IPS-NIHi7 (cell line): ENCODE measurements around the gene RTN4RL1.

Source experiments
- DNase-seq: peaks from one replicate; pipeline ENCODE4 v3.0.0; 2012; ENCODE audit warnings: mixed read lengths; ENCODE audit errors: extremely low spot score

The RTN4RL1 gene

GRCh38 chr17:1919201-1919600 lies 105.9 kb downstream of the RTN4RL1 start:
- no peak for DNase-seq

GRCh38 chr17:1918346-1919162 lies 106.6 kb downstream of the RTN4RL1 start:
- no peak for DNase-seq

- no peak for DNase-seq
Measured at GRCh38 chr17:1916963-1917715, 108.0 kb downstream of the RTN4RL1 start.

- DNase-seq = no peak
Measured at GRCh38 chr17:1916316-1916715, 108.8 kb downstream of the RTN4RL1 start.

DNA sequence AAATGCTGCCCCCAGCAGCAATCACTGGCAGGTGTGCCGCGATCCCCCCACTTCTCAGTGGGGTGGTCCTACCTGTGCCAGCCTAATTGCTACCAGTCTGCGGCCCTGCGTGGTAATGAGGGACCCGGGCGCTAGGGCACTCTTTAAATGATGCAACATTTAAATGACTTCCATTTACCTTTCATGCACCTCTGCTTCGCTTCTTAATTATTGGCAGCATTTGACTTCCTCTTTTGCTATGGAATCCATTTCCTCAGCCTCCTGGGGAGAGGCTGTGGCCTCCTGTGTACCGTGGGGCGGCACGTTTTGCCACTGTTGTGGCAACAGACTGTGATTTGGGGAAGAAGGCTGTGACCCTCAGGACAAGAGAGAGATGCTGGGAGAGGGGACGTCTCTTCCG lies 109.2 kb downstream of the RTN4RL1 start:
- DNase-seq = no peak

GRCh38 chr17:1914661-1915083 lies 110.5 kb downstream of the RTN4RL1 start:
- no peak for DNase-seq

- no peak for DNase-seq
Measured at GRCh38 chr17:1913702-1914101, 111.4 kb downstream of the RTN4RL1 start.

GRCh38 chr17:1912146-1912545 lies 113.0 kb downstream of the RTN4RL1 start:
- no peak for DNase-seq

DNA sequence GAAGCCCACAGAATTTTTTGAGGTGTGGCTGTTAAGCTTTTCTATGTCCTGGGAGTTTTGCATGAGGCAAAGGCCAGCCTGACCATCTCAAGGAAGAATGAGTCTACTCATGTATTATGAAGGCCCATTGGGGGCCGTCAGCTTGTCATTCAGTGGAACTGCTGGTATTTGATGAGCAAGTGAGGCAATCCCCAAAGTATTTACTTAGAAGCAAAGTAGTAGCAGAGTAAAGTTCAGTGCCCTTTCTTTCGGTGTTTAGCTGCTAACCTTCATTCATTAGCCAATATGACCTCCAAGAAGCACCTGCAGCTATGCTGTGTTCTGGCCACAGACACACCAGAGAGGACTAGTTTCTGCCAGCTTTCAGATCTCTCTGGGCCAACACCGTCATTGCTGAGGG lies 115.1 kb downstream of the RTN4RL1 start:
- DNase-seq = no peak

DNA sequence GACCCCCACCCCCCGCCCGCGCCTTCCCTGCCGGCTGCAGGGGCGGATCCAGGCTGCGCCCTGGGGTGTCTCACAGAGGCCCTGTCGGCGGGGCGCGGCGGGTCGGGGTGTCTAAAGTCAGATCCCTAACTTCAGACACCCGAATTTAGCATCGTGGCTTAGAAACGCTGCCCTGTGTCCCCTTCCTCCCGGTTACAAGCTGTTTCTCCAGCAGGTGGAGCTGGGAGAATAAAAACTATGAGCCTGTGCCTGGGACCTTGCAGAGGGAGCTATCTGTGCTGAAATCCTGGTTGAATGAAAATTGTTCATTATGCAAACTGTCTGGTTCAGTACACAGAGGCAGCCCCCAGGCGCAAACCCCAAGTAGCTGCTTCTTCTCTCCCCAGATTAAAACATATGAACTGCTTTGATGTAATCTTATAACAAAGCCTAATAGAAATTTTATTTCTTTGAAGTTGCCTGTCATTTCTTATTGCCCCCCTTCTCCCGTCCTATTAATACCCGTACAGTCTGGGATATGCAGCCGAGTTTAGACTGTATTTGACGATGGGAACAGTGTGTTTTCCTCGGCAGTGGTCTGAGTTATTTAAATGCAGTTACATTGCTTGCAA lies 116.3 kb downstream of the RTN4RL1 start:
- peak; percentile 80 for DNase-seq

- peak; percentile 61 for DNase-seq
Measured at GRCh38 chr17:1907909-1908698, 117.0 kb downstream of the RTN4RL1 start.

GRCh38 chr17:1907216-1907631 lies 117.9 kb downstream of the RTN4RL1 start:
- DNase-seq = no peak

- no peak for DNase-seq
Measured at GRCh38 chr17:1906662-1907101, 118.5 kb downstream of the RTN4RL1 start.

GRCh38 chr17:1905190-1905913 lies 119.8 kb downstream of the RTN4RL1 start:
- no peak for DNase-seq

- no peak for DNase-seq
Measured at GRCh38 chr17:1904273-1905182, 120.6 kb downstream of the RTN4RL1 start.

DNA sequence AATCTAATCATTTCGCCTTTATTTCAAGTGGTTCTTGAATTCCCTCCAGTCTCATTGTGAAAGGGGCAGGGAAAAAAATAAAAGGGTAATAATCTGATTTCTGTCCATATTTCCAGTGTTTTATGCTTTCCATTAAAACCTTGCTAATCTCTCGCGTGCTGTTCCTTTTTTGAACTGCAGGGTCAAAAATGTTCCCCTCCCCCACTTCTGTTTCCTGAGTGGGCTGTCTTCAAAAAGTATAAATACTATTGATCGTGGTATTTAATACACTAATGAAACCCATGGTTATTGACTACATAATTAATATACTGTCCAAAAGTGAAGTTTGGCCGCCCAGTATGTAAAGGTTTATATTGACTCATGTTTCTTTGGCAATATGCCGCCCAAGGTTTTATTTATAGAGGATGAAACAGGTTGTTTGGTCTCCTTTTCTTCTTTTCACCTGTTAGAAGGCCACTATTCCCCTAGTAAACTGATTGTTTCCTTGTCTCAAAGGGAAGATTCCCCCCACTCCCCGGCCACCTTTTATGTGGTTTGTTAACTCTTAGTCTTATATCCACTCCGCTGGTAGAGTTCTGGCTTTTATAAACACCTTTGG lies 125.6 kb downstream of the RTN4RL1 start:
- DNase-seq = no peak

GRCh38 chr17:1898872-1899271 lies 126.3 kb downstream of the RTN4RL1 start:
- no peak for DNase-seq

GRCh38 chr17:1898332-1898731 lies 126.8 kb downstream of the RTN4RL1 start:
- no peak for DNase-seq

GRCh38 chr17:1897105-1897656 lies 128.0 kb downstream of the RTN4RL1 start:
- DNase-seq = no peak
